SK-N-SH (cell line): ENCODE measurements around the gene TARS3. TPM values are rescaled to one million over a fixed set of nuclear protein-coding genes. Genes with fewer than 3 reads are reported as not detected.

Experiments used
- CTCF ChIA-PET: fragments of 300-600, 350-600 bp; formaldehyde crosslinking; extraction: SDS; loops from one replicate; lab custom pipeline; 2021; lab: Yijun Ruan, JAX
- POLR2A ChIA-PET: fragments of 350-600 bp; sonication (Branson Sonifier 250); formaldehyde crosslinking; extraction: SDS; loops from one replicate; lab custom pipeline; 2020; ENCODE audit warnings: antibody characterized with exemption, inconsistent platforms; lab: Yijun Ruan, JAX
- DNase-seq: peaks from one replicate; pipeline ENCODE4 v3.0.0; 2012
- H2AFZ ChIP-seq: fragments of 200-600 bp; sonication (generic); 2 replicates; pipeline ENCODE4 v1.8.1; 2016; ENCODE audit warnings: antibody characterized with exemption, mild to moderate bottlenecking, low read depth
- H3F3A ChIP-seq: fragments of 200-600 bp; sonication (generic); replicated peaks from 2 replicates; pipeline ENCODE3; 2016; ENCODE audit warnings: antibody characterized with exemption, mild to moderate bottlenecking; ENCODE audit not compliant: insufficient read depth
- H3K27ac ChIP-seq, 2 experiments: fragments of 200-500 bp in 1 of 2; fragments of 200-600 bp in 1 of 2; sonication (Bioruptor generic) in 1 of 2; sonication (generic), shearing (Covaris generic) in 1 of 2; 2 replicates each; pipeline versions ENCODE4 v1.5.1 to v1.6.1; 2014 to 2016; ENCODE audit warnings: low read depth in 2 of 2, inconsistent platforms in 1 of 2, low read length in 1 of 2, mild to moderate bottlenecking in 1 of 2, mixed read lengths in 1 of 2
- H3K27me3 ChIP-seq: fragments of 200-600 bp; sonication (generic), shearing (Covaris generic); 2 replicates; pipeline ENCODE4 v1.6.1; 2016; ENCODE audit warnings: mixed run types; ENCODE audit not compliant: insufficient read depth
- H3K36me3 ChIP-seq, 2 experiments: fragments of 200-500 bp in 1 of 2; fragments of 200-600 bp in 1 of 2; sonication (Bioruptor generic) in 1 of 2; sonication (generic) in 1 of 2; replicated peaks in 1 of 2; 2 replicates each; pipeline versions ENCODE3 to v1.5.1; 2014 to 2016; ENCODE audit warnings: low read length in 1 of 2, mild to moderate bottlenecking in 1 of 2; ENCODE audit not compliant: insufficient read depth in 2 of 2, control insufficient read depth in 1 of 2
- H3K4me1 ChIP-seq, 2 experiments: fragments of 200-500 bp in 1 of 2; fragments of 200-600 bp in 1 of 2; sonication (Bioruptor generic) in 1 of 2; sonication (generic), shearing (Covaris generic) in 1 of 2; 2 replicates each; pipeline versions ENCODE4 v1.5.1 to v1.6.1; 2014 to 2016; ENCODE audit warnings: low read depth in 1 of 2, low read length in 1 of 2, mixed run types in 1 of 2; ENCODE audit not compliant: insufficient read depth in 2 of 2, control insufficient read depth in 1 of 2
- H3K4me2 ChIP-seq: fragments of 200-600 bp; sonication (generic), shearing (Covaris generic); 2 replicates; pipeline ENCODE4 v1.6.1; 2017; ENCODE audit warnings: mixed run types
- H3K4me3 ChIP-seq, 2 experiments: fragments of 200-500 bp in 1 of 2; fragments of 200-600 bp in 1 of 2; sonication (Bioruptor generic) in 1 of 2; sonication (generic), shearing (Covaris generic) in 1 of 2; 2 replicates each; pipeline versions ENCODE4 v1.5.1 to v1.8.1; 2014 to 2016; ENCODE audit warnings: low read depth in 2 of 2, inconsistent platforms in 1 of 2, low read length in 1 of 2, mild to moderate bottlenecking in 1 of 2, mixed read lengths in 1 of 2, moderate library complexity in 1 of 2
- H3K79me2 ChIP-seq: fragments of 200-600 bp; sonication (generic); 2 replicates; pipeline ENCODE4 v1.8.1; 2017; ENCODE audit warnings: mild to moderate bottlenecking; ENCODE audit not compliant: insufficient read depth
- H3K9ac ChIP-seq: fragments of 200-600 bp; sonication (generic); 2 replicates; pipeline ENCODE4 v1.6.1; 2017; ENCODE audit warnings: mixed run types
- H3K9me2 ChIP-seq: fragments of 200-600 bp; sonication (generic); 2 replicates; pipeline ENCODE4 v1.6.1; 2017; ENCODE audit warnings: mixed run types
- H3K9me3 ChIP-seq: fragments of 200-600 bp; sonication (generic); 2 replicates; pipeline ENCODE4 v1.6.1; 2017; ENCODE audit warnings: mixed run types, mild to moderate bottlenecking, moderate library complexity
- H4K20me1 ChIP-seq: fragments of 200-600 bp; sonication (generic); 2 replicates; pipeline ENCODE4 v1.6.1; 2017; ENCODE audit warnings: mild to moderate bottlenecking, mixed run types; ENCODE audit not compliant: insufficient read depth
- CHD2 ChIP-seq: fragments of 150-350 bp; IDR thresholded peaks from 2 replicates; pipeline ENCODE4 v1.6.1; 2018; ENCODE audit warnings: low read length; ENCODE audit not compliant: partially characterized antibody
- ELF1 ChIP-seq: IDR thresholded peaks from 2 replicates; pipeline ENCODE4 v1.4.0; 2012
- GABPA ChIP-seq: IDR thresholded peaks from 2 replicates; pipeline ENCODE4 v1.4.0; 2012; ENCODE audit warnings: low read depth, mild to moderate bottlenecking
- GATA2 ChIP-seq: sonication (generic); formaldehyde crosslinking; IDR thresholded peaks from 2 replicates; pipeline ENCODE4 v1.5.0; 2020; ENCODE audit warnings: mild to moderate bottlenecking, missing genetic modification reagents
- MEF2A ChIP-seq: IDR thresholded peaks from 2 replicates; pipeline ENCODE4 v1.4.0; 2012; ENCODE audit warnings: low read depth, borderline replicate concordance
- MXI1 ChIP-seq: IDR thresholded peaks from 2 replicates; pipeline ENCODE4 v1.6.1; 2012; ENCODE audit warnings: mild to moderate bottlenecking, low read depth, low read length, improper control_type of control experiment
- NFIC ChIP-seq: IDR thresholded peaks from 2 replicates; pipeline ENCODE4 v1.4.0; 2012; ENCODE audit warnings: borderline replicate concordance
- NRF1 ChIP-seq: IDR thresholded peaks from 2 replicates; pipeline ENCODE4 v1.6.1; 2012; ENCODE audit warnings: low read depth, mild to moderate bottlenecking, low read length
- POLR2AphosphoS5 ChIP-seq: IDR thresholded peaks from 2 replicates; pipeline ENCODE4 v1.6.1; 2012; ENCODE audit warnings: low read depth, low read length
- RCOR1 ChIP-seq: fragments of 150-350 bp; IDR thresholded peaks from 2 replicates; pipeline ENCODE4 v1.6.1; 2017; ENCODE audit warnings: antibody characterized with exemption, low read length
- SIN3A ChIP-seq: IDR thresholded peaks from 2 replicates; pipeline ENCODE4 v1.6.1; 2012; ENCODE audit warnings: low read depth, mild to moderate bottlenecking, low read length, moderate library complexity, borderline replicate concordance
- USF2 ChIP-seq: fragments of 150-350 bp; IDR thresholded peaks from 2 replicates; pipeline ENCODE4 v1.6.1; 2017; ENCODE audit warnings: antibody characterized with exemption, low read length, low read depth, borderline replicate concordance
- YY1 ChIP-seq: IDR thresholded peaks from 2 replicates; pipeline ENCODE4 v1.4.0; 2012; ENCODE audit warnings: low read depth, mild to moderate bottlenecking
- WGBS: methylation state at CpG from one replicate; pipeline ENCODE4 v1.1.6; 2017; ENCODE audit warnings: low lambda C conversion rate; 5-methylcytosine and 5-hydroxymethylcytosine counted together
- polyA plus RNA-seq, 3 experiments: library from polyadenylated mRNA; depleted of rRNA; stranded (reverse); fragments of >200 nt; gene quantifications; 2 replicates each; pipeline ENCODE4 v1.2.3, GENCODE V29; 2012

TARS3 gene
- polyA plus RNA-seq, 1 of the 3 experiments (the other 2 are of a cell fraction) = 3.5 TPM

- Histone ChIP-seq H4K20me1 (no peaks in the 10 kb centered on the region), H3K79me2 (no peaks in the 10 kb centered on the region), H3K4me2 (no peak overlapping the region), H3K27me3 (no peaks in the 10 kb centered on the region), H3K9ac (no peak overlapping the region), H3F3A (no peaks in the 10 kb centered on the region), H2AFZ (no peak overlapping the region), H3K4me3 (no peak overlapping the region), H3K27ac (peak overlapping the region in 1 of 2 experiments; percentile 47; a peak in 2 of 4 replicates), H3K4me1 (peaks cover 0 to 64% of the 10 kb centered on the region in 2 experiments; a peak in 2 of 4 replicates), H3K9me3 (peaks cover 3% of the 10 kb centered on the region), H3K9me2 (no peaks in the 10 kb centered on the region), H3K36me3 (no peaks in the 10 kb centered on the region)
- no peak for TF ChIP-seq SIN3A
- TF ChIP-seq CHD2 = no peak
- TF ChIP-seq GABPA = no peak
- TF ChIP-seq NFIC = no peak
- TF ChIP-seq RCOR1 = no peak
- TF ChIP-seq POLR2AphosphoS5 = no peak
- no peak for TF ChIP-seq MEF2A
- TF ChIP-seq YY1 = no peak
- no peak for TF ChIP-seq USF2
- TF ChIP-seq NRF1 = no peak
- no peak for TF ChIP-seq ELF1
- no peak for TF ChIP-seq GATA2
- CTCF ChIA-PET = interaction anchor here (1.2 to 2.5 kb wide), 3 partner anchors 22 to 117 kb away, joined by 3 to 8 read pairs (median 6); no protein-coding TSS in a partner anchor
- 92% methylated on average over 10 of the region's 10 CpGs for WGBS
- DNase-seq = no peak
- POLR2A ChIA-PET = no interaction called here
Observed at GRCh38 chr15:101618076-101618475, 106.2 kb downstream of the TARS3 start.

- no peaks in the 10 kb centered on the region for H3F3A ChIP-seq
- H3K9me3 ChIP-seq = no peaks in the 10 kb centered on the region
- no peak overlapping the region for H3K4me3 ChIP-seq
- no peaks in the 10 kb centered on the region for H3K36me3 ChIP-seq
- no peaks in the 10 kb centered on the region for H3K79me2 ChIP-seq
- no peak overlapping the region for H3K9ac ChIP-seq
- ChIA-PET POLR2A (no interaction called here), CTCF (interaction anchor here (1.2 to 2.5 kb wide), 3 partner anchors 23 to 116 kb away, joined by 3 to 8 read pairs (median 6); no protein-coding TSS in a partner anchor)
- no peak overlapping the region for H2AFZ ChIP-seq
- peaks cover 0 to 70% of the 10 kb centered on the region in 2 experiments; a peak in 2 of 4 replicates for H3K4me1 ChIP-seq
- H3K4me2 ChIP-seq = no peak overlapping the region
- H4K20me1 ChIP-seq = no peaks in the 10 kb centered on the region
- H3K27me3 ChIP-seq = no peaks in the 10 kb centered on the region
- peak overlapping the region in 1 of 2 experiments; percentile 47; a peak in 2 of 4 replicates for H3K27ac ChIP-seq
- no peak for TF ChIP-seq MXI1
- 90% methylated on average over 8 of the region's 17 CpGs for WGBS
- H3K9me2 ChIP-seq = no peaks in the 10 kb centered on the region
- peak; percentile 44 for DNase-seq
Observed at GRCh38 chr15:101617390-101617965, 106.8 kb downstream of the TARS3 start.
